Osteocyte (in vitro differentiated cells): ENCODE results near the gene PPP3R1. TPM values are rescaled to one million over a fixed set of nuclear protein-coding genes. Genes with fewer than 3 reads are reported as not detected.
"Not testable (repeated sequence)": the region's sequence is repeated elsewhere in the genome, so short reads cannot be mapped to it uniquely, and the experiment has no call there.

Experiments used
- DNase-seq: peaks from one replicate; pipeline ENCODE4 v3.0.0; 2021; ENCODE audit warnings: mixed read lengths; ENCODE audit not compliant: unreplicated experiment; ENCODE audit errors: extremely low spot score
- H3K27ac Mint-ChIP-seq: one replicate; pipeline ENCODE4 v1.8.0; 2021; ENCODE audit warnings: mild to moderate bottlenecking, mixed read lengths; ENCODE audit not compliant: unreplicated experiment
- H3K27me3 Mint-ChIP-seq: one replicate; pipeline ENCODE4 v1.8.0; 2021; ENCODE audit warnings: mixed read lengths; ENCODE audit not compliant: unreplicated experiment
- H3K36me3 Mint-ChIP-seq: one replicate; pipeline ENCODE4 v1.8.0; 2021; ENCODE audit warnings: mixed read lengths; ENCODE audit not compliant: unreplicated experiment
- H3K4me1 Mint-ChIP-seq: one replicate; pipeline ENCODE4 v1.8.0; 2021; ENCODE audit warnings: mixed read lengths; ENCODE audit not compliant: unreplicated experiment
- H3K4me3 Mint-ChIP-seq: one replicate; pipeline ENCODE4 v1.8.0; 2021; ENCODE audit warnings: mild to moderate bottlenecking, moderate library complexity, mixed read lengths; ENCODE audit not compliant: unreplicated experiment
- H3K9me3 Mint-ChIP-seq: one replicate; pipeline ENCODE4 v1.8.0; 2021; ENCODE audit warnings: mixed read lengths; ENCODE audit not compliant: unreplicated experiment
- CTCF ChIP-seq: fragments of 200-600 bp; sonication (generic); IDR thresholded peaks from 2 replicates; pipeline ENCODE4 v1.5.0; 2021; ENCODE audit warnings: antibody characterized with exemption, mild to moderate bottlenecking, moderate library complexity
- total RNA-seq: library from RNA; stranded (reverse); gene quantifications from 2 replicates; pipeline ENCODE4 v1.2.1, GENCODE V29; 2021

Gene PPP3R1
- total RNA-seq, 1 donor from 2014 or later = 68.4 TPM

- Mint-ChIP-seq H3K27ac (no peak overlapping the region), H3K27me3 (no peaks in the 10 kb centered on the region), H3K4me3 (no peak overlapping the region), H3K9me3 (no peaks in the 10 kb centered on the region), H3K36me3 (peaks cover 44% of the 10 kb centered on the region), H3K4me1 (no peaks in the 10 kb centered on the region)
- TF ChIP-seq CTCF = no peak
- no peak for DNase-seq
These were observed 69.4 kb downstream of the PPP3R1 start for GRCh38 chr2:68182902-68183301.

- no peak overlapping the region for H3K27ac Mint-ChIP-seq
- H3K36me3 Mint-ChIP-seq = peaks cover 32% of the 10 kb centered on the region
- H3K4me3 Mint-ChIP-seq = no peak overlapping the region
- TF ChIP-seq CTCF = no peak
- H3K27me3 Mint-ChIP-seq = no peaks in the 10 kb centered on the region
- H3K4me1 Mint-ChIP-seq = no peaks in the 10 kb centered on the region
- H3K9me3 Mint-ChIP-seq = no peaks in the 10 kb centered on the region
- DNase-seq = no peak
These were observed 73.2 kb downstream of the PPP3R1 start for GRCh38 chr2:68178954-68179627.

GRCh38 chr2:68178432-68178831, 73.9 kb downstream of the PPP3R1 start:
- Mint-ChIP-seq H3K4me3 (no peak overlapping the region), H3K36me3 (peaks cover 33% of the 10 kb centered on the region), H3K27me3 (no peaks in the 10 kb centered on the region), H3K27ac (no peak overlapping the region), H3K9me3 (no peaks in the 10 kb centered on the region), H3K4me1 (no peaks in the 10 kb centered on the region)
- no peak for DNase-seq
- no peak for TF ChIP-seq CTCF

GRCh38 chr2:68177541-68177940, 74.8 kb downstream of the PPP3R1 start:
- no peaks in the 10 kb centered on the region for H3K4me1 Mint-ChIP-seq

GRCh38 chr2:68176657-68177056, 75.7 kb downstream of the PPP3R1 start:
- H3K36me3 Mint-ChIP-seq = peaks cover 24% of the 10 kb centered on the region
- no peak for TF ChIP-seq CTCF
- no peak for DNase-seq
- no peaks in the 10 kb centered on the region for H3K27me3 Mint-ChIP-seq
- no peak overlapping the region for H3K4me3 Mint-ChIP-seq
- no peaks in the 10 kb centered on the region for H3K9me3 Mint-ChIP-seq
- H3K27ac Mint-ChIP-seq = no peak overlapping the region
- H3K4me1 Mint-ChIP-seq = no peaks in the 10 kb centered on the region

More at GRCh38 chr2:68177541-68177940, 74.8 kb downstream of the PPP3R1 start:
- no peak for TF ChIP-seq CTCF
- H3K9me3 Mint-ChIP-seq = no peaks in the 10 kb centered on the region
- no peak overlapping the region for H3K4me3 Mint-ChIP-seq
- peaks cover 31% of the 10 kb centered on the region for H3K36me3 Mint-ChIP-seq
- no peaks in the 10 kb centered on the region for H3K27me3 Mint-ChIP-seq
- no peak for DNase-seq
- no peak overlapping the region for H3K27ac Mint-ChIP-seq

- H3K4me3 Mint-ChIP-seq, H3K4me1 Mint-ChIP-seq, H3K27ac Mint-ChIP-seq, H3K9me3 Mint-ChIP-seq, H3K27me3 Mint-ChIP-seq, DNase-seq: not testable (repeated sequence)
- peaks cover 21% of the 10 kb centered on the region for H3K36me3 Mint-ChIP-seq
These were observed 77.1 kb downstream of the PPP3R1 start for GRCh38 chr2:68175210-68175609.
